ENCODE data around the gene C11orf52.
A peak's percentile ranks its signal among the peaks of the same experiment; 100 is the strongest.
"Not testable (repeated sequence)": the region's sequence is repeated elsewhere in the genome, so short reads cannot be mapped to it uniquely, and the experiment has no call there.

The C11orf52 gene

GRCh38 chr11:111918390-111919256, at the start of gene C11orf52:
Gene C11orf52 (plus strand): TSS chr11:111918913. CDS start chr11:111918973, 60 bp downstream.
- peak; percentile 97 for DNase-seq

GRCh38 chr11:111870113-111870512, 48.6 kb upstream of the C11orf52 start:
- DNase-seq, result no peak

DNA sequence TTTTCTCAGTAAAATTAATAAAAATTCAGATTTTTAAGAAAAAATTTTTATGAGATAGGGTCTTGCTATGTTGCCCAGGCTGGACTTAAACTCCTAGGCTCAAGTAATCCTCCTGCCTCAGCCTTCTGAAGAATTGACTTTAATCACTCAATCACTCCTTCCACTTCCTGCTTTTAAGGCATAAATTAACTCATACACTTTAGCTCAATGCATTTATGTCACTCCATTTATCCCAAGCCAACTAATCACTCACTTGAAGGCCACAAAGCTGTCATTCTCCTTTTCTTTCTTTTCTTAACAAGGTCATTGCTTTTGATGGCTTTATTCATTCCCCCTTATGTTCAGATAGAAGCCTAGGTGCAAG, 48.2 kb upstream of the C11orf52 start:
- no peak for DNase-seq

GRCh38 chr11:111870886-111871692, 47.6 kb upstream of the C11orf52 start, which contains the start of gene ALG9:
Gene ALG9 (minus strand): TSS chr11:111871581. CDS start chr11:111871482, 99 bp downstream.
- DNase-seq, result peak; percentile 74

GRCh38 chr11:111871693-111872161, 47.0 kb upstream of the C11orf52 start:
- DNase-seq, result no peak

- DNase-seq, result peak; percentile 57
Observed at GRCh38 chr11:111878385-111878848, 40.3 kb upstream of the C11orf52 start.

DNA sequence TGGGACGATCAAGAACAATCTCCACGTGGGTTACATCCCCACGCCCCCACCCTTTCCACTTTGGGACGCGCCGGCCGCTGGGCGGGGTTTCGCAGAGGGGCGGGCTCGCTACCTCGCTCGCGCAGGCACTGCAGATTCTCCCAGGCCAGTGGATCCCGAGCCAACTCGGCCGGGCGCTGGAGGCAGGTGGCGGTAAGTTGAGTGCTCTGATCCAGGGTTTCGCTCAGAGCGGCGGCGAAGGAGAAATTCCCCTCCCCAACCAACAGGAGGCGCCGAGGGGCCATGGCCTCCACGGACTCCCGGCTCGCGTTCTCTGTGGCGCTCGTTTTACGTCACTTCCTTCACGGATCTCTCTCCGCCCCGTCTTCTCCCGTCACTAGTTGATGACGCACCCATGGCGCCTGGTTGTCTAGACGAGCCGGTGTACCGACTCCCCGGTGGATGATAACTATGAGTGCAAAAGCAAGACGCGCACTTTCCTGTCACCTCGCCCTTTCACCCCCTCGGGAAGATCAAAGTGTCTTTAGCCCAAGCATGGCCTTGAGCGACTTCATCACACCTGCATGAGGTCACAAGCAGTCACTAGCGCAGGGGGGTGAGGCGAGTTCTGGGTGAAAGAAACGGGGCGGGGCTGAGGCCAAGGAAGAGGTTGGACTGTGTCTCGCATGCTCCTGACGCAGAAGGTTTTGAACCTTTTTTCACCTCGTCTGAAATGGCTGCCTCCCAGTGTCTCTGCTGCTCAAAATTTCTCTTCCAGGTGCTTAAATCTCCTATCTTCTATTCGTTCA, 39.7 kb upstream of the C11orf52 start, which contains the start of the genes CFAP68 and FDXACB1:
TSS of gene CFAP68 (plus strand) at position 693 of the 788 bp plus-strand sequence. CDS start at position 713, 20 bp downstream.
TSS of gene FDXACB1 (minus strand) at position 317 of the 788 bp plus-strand sequence. CDS start at position 284, 33 bp downstream.
- peak; percentile 98 for DNase-seq

GRCh38 chr11:111879637-111879960, 39.1 kb upstream of the C11orf52 start:
- no peak for DNase-seq

DNA sequence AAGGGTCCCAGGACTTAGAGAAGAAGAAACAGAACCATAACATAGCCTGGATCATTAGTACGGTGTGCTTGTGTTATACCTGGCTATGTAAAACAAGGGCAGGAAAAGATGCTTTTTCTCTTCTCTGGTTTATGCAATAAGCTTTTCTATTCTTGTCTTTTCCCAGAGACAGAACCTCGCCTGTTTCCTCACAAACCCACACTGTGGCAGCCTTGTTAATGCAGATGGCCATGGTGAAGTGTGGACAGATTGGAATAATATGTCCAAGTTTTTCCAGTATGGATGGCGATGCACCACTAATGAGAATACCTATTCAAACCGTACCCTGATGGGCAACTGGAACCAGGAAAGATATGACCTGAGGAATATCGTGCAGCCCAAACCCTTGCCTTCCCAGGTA, 36.5 kb upstream of the C11orf52 start:
- no peak for DNase-seq

GRCh38 chr11:111885053-111885452, 33.7 kb upstream of the C11orf52 start:
- not testable (repeated sequence) for DNase-seq

GRCh38 chr11:111886032-111886431, 32.7 kb upstream of the C11orf52 start:
- no peak for DNase-seq

GRCh38 chr11:111886844-111887243, 31.9 kb upstream of the C11orf52 start:
- no peak for DNase-seq

- DNase-seq, result no peak
Observed at GRCh38 chr11:111905411-111905810, 13.3 kb upstream of the C11orf52 start.

DNA sequence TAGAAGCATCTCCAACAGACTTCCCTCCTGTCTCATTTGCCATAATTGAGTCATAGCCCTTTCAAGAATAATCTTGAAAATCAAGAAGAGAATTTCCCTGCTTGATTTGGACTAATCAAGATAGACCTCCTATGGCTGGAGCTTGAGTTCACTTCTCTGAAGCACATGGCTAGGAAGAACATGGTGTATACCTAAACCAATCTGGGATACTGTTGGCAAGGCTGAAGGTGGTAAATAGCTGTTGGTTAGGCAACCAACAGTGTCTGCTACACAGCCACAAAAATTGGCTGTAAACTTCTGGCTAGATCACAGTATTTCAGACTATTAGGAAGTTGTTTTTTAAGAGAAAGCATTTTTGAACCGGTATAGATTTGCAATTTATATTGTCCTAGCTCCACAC, 12.0 kb upstream of the C11orf52 start:
- no peak for DNase-seq

DNA sequence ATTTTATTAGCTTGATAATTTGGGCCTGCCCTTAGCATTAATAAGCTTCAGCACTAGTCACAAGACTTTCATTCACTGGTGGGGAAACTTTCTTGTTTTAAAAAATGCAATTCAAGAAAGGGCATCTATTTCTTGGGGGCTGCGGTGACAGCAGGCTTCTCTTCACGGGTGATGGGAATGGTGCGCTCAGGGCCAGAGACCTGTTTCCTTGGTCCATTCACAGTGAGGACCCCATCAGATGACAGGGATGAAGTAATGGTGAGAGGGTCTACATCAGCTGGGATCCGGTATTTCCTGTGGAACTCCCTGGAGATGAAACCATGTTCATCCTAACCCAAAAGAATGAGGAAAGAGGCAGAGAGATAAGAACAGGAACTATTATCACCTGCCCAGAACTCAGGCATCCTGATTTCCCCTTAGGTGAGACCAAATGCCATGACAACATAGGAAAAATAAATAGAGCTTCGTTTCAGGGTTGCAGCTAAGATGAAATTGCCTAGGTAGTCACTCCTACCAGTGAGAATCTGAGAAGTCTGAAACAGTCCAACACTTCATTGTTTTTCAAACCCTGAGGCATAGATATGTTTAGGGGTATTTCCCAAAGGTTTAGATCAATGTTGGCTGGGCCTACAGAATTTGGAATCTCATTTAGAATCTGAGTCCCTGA, 9.9 kb upstream of the C11orf52 start:
- DNase-seq, result no peak

- DNase-seq, result no peak
Observed at GRCh38 chr11:111909378-111909777, 9.3 kb upstream of the C11orf52 start.

- no peak for DNase-seq
Observed at GRCh38 chr11:111910676-111911562, 7.8 kb upstream of the C11orf52 start.

- DNase-seq, result no peak
Observed at GRCh38 chr11:111911563-111912401, 6.9 kb upstream of the C11orf52 start, which contains the start of gene CRYAB. Gene CRYAB (minus strand): TSS chr11:111911770. CDS start chr11:111911724, 46 bp downstream.

- no peak for DNase-seq
Observed at GRCh38 chr11:111912535-111912934, 6.2 kb upstream of the C11orf52 start, which contains the start of gene HSPB2. Gene HSPB2 (plus strand): TSS chr11:111912734. CDS start chr11:111912830, 96 bp downstream.

Data from NCI-H345 (cell line).